Measurements from ENCODE around the gene PFKP.

DNA sequence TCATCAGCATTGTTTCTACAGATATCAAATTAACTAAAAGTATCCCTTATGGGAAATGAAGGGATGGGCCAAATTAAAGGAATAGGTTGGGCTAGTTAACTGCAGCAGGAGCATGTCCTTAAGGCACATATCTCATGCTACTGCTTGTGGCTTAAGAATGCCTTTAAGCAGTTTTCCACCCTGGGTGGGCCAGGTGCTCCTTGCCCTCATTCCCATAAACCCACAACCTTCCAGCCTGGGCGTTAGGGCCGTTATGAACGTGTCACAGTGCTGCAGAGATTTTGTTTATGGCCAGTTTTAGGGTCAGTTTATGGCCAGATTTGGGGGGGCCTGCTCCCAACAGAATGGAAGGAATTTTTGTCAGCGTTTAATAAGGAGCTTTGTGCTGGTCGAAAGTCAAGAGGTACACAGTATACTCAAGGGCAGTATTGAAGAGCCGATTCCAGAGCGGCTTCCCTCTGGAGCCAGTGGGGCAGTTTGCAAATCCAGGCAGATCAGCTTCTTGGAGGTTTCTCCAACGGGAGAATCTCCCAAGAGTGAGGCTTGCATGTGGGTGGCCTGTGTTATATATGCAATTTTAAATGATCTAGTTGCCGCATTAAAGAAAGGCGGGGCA, 7.7 kb downstream of the PFKP start:
- TF ChIP-seq, protein P1, sequence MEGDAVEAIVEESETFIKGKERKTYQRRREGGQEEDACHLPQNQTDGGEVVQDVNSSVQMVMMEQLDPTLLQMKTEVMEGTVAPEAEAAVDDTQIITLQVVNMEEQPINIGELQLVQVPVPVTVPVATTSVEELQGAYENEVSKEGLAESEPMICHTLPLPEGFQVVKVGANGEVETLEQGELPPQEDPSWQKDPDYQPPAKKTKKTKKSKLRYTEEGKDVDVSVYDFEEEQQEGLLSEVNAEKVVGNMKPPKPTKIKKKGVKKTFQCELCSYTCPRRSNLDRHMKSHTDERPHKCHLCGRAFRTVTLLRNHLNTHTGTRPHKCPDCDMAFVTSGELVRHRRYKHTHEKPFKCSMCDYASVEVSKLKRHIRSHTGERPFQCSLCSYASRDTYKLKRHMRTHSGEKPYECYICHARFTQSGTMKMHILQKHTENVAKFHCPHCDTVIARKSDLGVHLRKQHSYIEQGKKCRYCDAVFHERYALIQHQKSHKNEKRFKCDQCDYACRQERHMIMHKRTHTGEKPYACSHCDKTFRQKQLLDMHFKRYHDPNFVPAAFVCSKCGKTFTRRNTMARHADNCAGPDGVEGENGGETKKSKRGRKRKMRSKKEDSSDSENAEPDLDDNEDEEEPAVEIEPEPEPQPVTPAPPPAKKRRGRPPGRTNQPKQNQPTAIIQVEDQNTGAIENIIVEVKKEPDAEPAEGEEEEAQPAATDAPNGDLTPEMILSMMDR (IDR thresholded peaks at IDR 0.05) = no peak
- TF ChIP-seq EP300 (IDR thresholded peaks at IDR 0.05) = no peak
